Nephron progenitor cell (in vitro differentiated cells): Measurements from ENCODE around the gene CFDP1.
A peak's percentile ranks its signal among the peaks of the same experiment; 100 is the strongest.
"Not testable (repeated sequence)": the region's sequence is repeated elsewhere in the genome, so short reads cannot be mapped to it uniquely, and the experiment has no call there.

ENCODE experiments used
- DNase-seq: peaks from one replicate; pipeline ENCODE4 v3.0.0; 2021
- H3K27ac Mint-ChIP-seq: 2 replicates; pipeline ENCODE4 v1.8.0; 2021; ENCODE audit warnings: mild to moderate bottlenecking, moderate library complexity, mixed read lengths
- H3K27me3 Mint-ChIP-seq: 2 replicates; pipeline ENCODE4 v1.8.0; 2021; ENCODE audit warnings: mild to moderate bottlenecking, low read depth, mixed read lengths; ENCODE audit not compliant: poor library complexity
- H3K36me3 Mint-ChIP-seq: 2 replicates; pipeline ENCODE4 v1.8.0; 2021; ENCODE audit warnings: low read depth, mixed read lengths
- H3K4me1 Mint-ChIP-seq: 2 replicates; pipeline ENCODE4 v1.8.0; 2021; ENCODE audit warnings: mixed read lengths
- H3K4me3 Mint-ChIP-seq: 2 replicates; pipeline ENCODE4 v1.8.0; 2021; ENCODE audit warnings: mild to moderate bottlenecking, moderate library complexity, mixed read lengths
- H3K9me3 Mint-ChIP-seq: 2 replicates; pipeline ENCODE4 v1.8.0; 2021; ENCODE audit warnings: mild to moderate bottlenecking, moderate library complexity, mixed read lengths
- CTCF ChIP-seq: fragments of 200-600 bp; sonication (generic); IDR thresholded peaks from 2 replicates; pipeline ENCODE4 v1.5.0; 2021; ENCODE audit warnings: antibody characterized with exemption

CFDP1 gene

GRCh38 chr16:75280331-75280804 is 152.9 kb downstream of the CFDP1 start:
- Mint-ChIP-seq H3K36me3 (peaks cover 11% of the 10 kb centered on the region), H3K9me3 (peaks cover 6% of the 10 kb centered on the region), H3K4me3 (no peak overlapping the region), H3K27me3 (peaks cover 6% of the 10 kb centered on the region), H3K27ac (peak overlapping the region; percentile 83), H3K4me1 (peaks cover 11% of the 10 kb centered on the region)
- no peak for DNase-seq
- TF ChIP-seq CTCF = no peak

GRCh38 chr16:75279305-75279704 is 154.0 kb downstream of the CFDP1 start:
- no peaks in the 10 kb centered on the region for H3K36me3 Mint-ChIP-seq
- no peaks in the 10 kb centered on the region for H3K9me3 Mint-ChIP-seq
- H3K27ac Mint-ChIP-seq = no peak overlapping the region
- no peak for DNase-seq
- no peak for TF ChIP-seq CTCF
- no peak overlapping the region for H3K4me3 Mint-ChIP-seq
- peaks cover 11% of the 10 kb centered on the region for H3K4me1 Mint-ChIP-seq
- no peaks in the 10 kb centered on the region for H3K27me3 Mint-ChIP-seq

- no peaks in the 10 kb centered on the region for H3K27me3 Mint-ChIP-seq
- peaks cover 18% of the 10 kb centered on the region for H3K4me1 Mint-ChIP-seq
- no peak for DNase-seq
- TF ChIP-seq CTCF = no peak
- H3K36me3 Mint-ChIP-seq = no peaks in the 10 kb centered on the region
- H3K9me3 Mint-ChIP-seq = no peaks in the 10 kb centered on the region
- no peak overlapping the region for H3K4me3 Mint-ChIP-seq
- H3K27ac Mint-ChIP-seq = no peak overlapping the region
Measured at GRCh38 chr16:75273054-75273925, 160.0 kb downstream of the CFDP1 start.

- H3K4me3 Mint-ChIP-seq, H3K9me3 Mint-ChIP-seq, H3K27ac Mint-ChIP-seq, H3K36me3 Mint-ChIP-seq, DNase-seq, H3K27me3 Mint-ChIP-seq: not testable (repeated sequence)
- H3K4me1 Mint-ChIP-seq = peaks cover 18% of the 10 kb centered on the region
Measured at GRCh38 chr16:75272629-75273028, 160.7 kb downstream of the CFDP1 start.

GRCh38 chr16:75272097-75272551 is 161.2 kb downstream of the CFDP1 start:
- no peak for TF ChIP-seq CTCF
- H3K27me3 Mint-ChIP-seq = no peaks in the 10 kb centered on the region
- H3K4me1 Mint-ChIP-seq = peaks cover 18% of the 10 kb centered on the region
- H3K27ac Mint-ChIP-seq = peak overlapping the region; percentile 90
- peak; percentile 42 for DNase-seq
- H3K9me3 Mint-ChIP-seq = no peaks in the 10 kb centered on the region
- H3K4me3 Mint-ChIP-seq = no peak overlapping the region
- no peaks in the 10 kb centered on the region for H3K36me3 Mint-ChIP-seq

- H3K27ac Mint-ChIP-seq = peak overlapping the region; percentile 90
- H3K27me3 Mint-ChIP-seq = no peaks in the 10 kb centered on the region
- peaks cover 20% of the 10 kb centered on the region for H3K4me1 Mint-ChIP-seq
- no peaks in the 10 kb centered on the region for H3K36me3 Mint-ChIP-seq
- DNase-seq = no peak
- no peak overlapping the region for H3K4me3 Mint-ChIP-seq
- no peak for TF ChIP-seq CTCF
- H3K9me3 Mint-ChIP-seq = no peaks in the 10 kb centered on the region
Measured at GRCh38 chr16:75271441-75272096, 161.7 kb downstream of the CFDP1 start.

GRCh38 chr16:75269358-75269757 is 163.9 kb downstream of the CFDP1 start:
- not testable (repeated sequence) for H3K36me3 Mint-ChIP-seq, H3K4me3 Mint-ChIP-seq, DNase-seq, H3K27me3 Mint-ChIP-seq, H3K9me3 Mint-ChIP-seq
- Mint-ChIP-seq H3K4me1 (peaks cover 30% of the 10 kb centered on the region), H3K27ac (peak overlapping the region; percentile 48)
